GM19240 (cell line): ENCODE data around the gene SLC6A4.
"Not testable (repeated sequence)": the region's sequence is repeated elsewhere in the genome, so short reads cannot be mapped to it uniquely, and the experiment has no call there.

Experiments used
- DNase-seq: peaks from one replicate; pipeline ENCODE4 v3.0.0; 2011; ENCODE audit warnings: low spot score; ENCODE audit not compliant: insufficient read length

The SLC6A4 gene

GRCh38 chr17:30174556-30174955 lies 60.9 kb downstream of the SLC6A4 start:
- DNase-seq = no peak

- peak; percentile 17 for DNase-seq
Measured at GRCh38 chr17:30173649-30174048, 61.8 kb downstream of the SLC6A4 start.

DNA sequence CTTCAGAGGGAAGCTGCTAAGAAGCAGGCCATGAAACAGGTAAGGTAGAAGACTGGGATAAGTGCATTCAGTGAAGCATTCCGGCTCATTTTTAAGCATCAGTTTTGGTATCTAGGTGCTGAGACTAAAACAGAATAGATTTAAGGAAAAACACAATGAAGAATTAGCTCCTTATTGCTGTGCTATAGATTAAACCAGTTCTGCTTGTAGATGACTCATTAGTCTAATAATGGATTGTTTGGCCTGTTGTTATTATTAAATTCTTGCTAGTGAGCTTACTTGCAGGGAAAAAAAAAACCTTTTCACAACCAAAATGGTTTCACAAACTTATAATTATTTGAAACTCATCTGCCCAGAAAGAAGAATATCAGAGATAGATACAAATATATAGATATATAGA lies 62.9 kb downstream of the SLC6A4 start:
- no peak for DNase-seq

GRCh38 chr17:30170415-30170987 lies 65.0 kb downstream of the SLC6A4 start:
- no peak for DNase-seq

DNA sequence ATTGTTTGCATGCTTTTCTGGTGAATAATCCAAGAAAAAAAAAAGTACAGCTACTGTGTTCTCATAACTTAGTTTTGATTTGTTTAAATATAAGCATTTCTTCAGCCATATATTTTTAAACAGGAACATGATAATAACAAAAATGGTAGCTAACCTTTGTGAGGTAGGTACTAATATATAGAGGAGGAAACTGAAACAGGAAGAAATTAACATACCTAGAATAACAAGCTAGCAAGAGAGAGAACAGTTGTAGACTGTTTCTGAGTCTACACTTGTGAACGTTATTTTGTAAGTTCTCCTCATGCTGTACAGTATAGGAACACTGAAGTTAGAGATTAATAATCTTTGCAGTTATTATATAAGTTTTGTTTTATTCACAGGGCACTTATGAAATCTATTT lies 69.5 kb downstream of the SLC6A4 start:
- DNase-seq = no peak

DNA sequence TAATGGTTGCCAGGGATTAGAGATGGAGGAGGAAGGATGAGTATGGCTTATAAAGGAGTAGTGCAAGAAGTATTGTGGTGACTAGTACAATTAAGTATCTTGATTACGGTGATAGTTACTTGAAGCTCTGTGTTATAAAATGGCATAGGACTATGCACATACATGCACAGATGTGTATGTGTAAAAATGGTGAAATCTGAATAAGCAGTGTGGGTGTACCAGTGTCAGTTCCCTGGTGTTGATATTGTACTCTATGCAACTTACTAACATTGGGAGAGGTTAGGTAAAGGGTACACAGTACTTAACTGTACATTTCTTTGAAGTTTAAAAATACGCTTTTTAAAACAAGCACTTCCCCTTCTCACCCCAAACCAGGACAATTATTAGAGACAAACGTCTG lies 70.3 kb downstream of the SLC6A4 start:
- no peak for DNase-seq

DNA sequence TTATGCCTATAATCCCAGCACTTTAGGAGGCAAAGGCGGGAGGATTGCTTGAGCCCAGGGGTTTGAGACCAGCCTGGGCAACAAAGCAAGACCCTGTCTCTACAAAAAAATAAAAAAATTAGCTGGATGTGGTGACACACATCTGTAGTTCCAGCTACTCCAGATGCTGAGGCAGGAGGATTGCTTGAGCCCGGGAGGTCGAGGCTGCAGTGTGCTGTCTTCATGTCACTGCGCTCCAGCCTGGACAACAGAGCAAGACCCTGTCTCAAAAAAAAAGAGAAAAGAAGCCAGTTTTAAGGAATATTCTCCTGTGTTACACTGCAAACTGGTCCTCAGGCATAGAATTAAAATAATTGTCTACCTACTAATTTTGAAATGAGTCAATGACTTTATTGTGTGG lies 71.0 kb downstream of the SLC6A4 start:
- no peak for DNase-seq

DNA sequence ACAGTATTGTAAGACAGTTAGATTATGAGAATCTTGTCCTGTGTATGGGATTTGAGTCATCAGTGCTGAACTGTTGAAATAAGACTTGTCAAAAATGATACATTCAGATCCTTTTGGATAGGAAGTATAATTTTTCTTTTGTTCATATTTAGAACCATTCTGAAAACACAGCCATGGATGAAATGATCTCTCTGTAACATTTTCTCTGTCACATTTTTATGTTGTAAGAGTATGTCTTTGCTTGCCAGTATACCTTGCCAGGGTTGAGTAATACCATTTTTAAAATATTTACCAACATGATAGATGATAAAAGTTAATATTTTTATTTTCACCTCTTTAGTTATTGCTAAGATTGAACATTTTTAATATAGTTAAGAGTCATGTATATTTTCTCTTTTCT lies 73.9 kb downstream of the SLC6A4 start:
- no peak for DNase-seq

DNA sequence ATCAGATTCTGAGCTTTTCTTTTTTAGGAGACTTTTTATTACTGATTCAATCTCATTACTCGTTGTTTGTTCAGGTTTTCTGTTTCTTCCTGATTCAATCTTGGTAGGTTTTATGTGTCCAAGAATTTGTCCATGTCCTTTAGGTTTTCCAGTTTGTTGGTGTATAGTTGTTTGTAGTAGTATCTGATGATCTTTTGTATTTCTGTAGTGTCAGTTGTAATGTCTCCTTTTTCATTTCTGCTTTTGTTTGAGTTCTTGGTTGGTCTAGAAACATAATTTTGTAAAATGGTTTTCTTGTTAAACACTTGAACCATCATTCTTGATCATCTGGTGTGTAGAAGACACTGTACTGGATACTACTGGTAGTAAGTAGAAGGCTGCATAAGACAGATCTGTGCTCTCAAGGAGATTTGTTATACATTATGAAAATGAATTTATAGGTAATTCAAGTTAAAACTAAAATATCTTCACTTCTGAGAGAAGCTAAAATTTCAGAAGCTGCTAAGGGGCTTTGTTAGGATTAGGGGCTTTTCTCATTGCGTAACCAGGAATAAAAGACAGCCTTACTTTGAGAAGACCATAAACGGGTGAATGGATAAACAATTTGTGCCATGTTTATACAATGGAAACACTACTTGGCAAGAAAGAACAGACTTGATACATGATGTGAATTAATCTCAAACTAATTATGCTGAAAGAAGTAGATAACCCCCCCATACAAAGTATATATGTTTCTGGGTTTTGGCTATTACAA lies 74.9 kb downstream of the SLC6A4 start:
- no peak for DNase-seq

DNA sequence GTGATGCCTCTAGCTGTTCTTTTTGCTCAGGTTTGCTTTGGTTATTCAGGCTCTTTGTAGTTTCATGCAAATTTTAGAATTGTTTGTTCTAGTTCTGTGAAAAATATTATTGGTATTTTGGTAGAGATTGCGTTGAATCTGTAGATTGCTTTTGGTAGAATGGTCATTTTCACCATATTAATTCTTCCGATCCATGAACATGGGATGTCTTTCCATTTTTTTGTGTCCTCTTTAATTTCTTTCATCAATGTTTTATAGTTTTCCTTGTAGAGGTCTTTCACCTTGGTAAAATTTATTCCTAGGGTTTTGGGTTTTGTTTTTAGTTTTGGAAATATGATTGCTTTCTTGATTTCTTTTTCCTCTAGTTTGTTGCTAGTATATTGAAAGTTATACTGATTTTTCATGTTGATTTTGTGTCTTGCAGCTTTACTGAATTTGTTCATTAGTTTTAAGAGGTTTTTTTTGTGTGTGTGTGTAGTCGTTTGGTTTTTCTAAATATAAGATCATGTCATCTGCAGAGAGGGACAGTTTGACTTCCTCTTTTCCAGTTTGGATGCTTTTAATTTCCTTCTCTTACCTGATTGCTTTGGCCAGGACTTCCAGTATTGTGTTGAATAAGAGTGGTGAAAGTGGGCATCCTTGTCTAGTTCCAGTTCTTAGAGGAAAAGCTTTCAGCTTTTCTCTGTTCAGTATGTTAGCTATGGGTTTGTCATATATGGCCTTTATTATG lies 76.4 kb downstream of the SLC6A4 start:
- DNase-seq = no peak

DNA sequence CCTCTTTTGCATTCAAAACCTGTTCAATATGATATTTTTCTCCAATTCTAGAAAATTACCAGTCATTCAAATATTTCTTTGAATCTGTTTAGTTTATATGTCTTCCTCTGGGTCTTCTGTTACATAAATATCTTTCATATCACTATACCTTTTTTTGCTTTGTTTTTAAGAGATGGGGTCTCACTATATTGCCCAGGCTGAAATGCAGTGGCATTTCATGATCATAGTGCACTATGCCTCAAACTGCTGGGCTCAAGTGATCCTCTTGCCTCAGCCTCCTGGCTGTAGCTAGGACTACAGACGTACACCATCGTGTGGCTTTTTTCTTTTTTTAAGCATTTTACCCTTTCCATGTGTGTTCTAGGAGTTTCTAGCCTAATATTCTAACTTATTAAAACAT lies 80.1 kb downstream of the SLC6A4 start:
- DNase-seq = no peak

GRCh38 chr17:30153463-30153862 lies 82.0 kb downstream of the SLC6A4 start:
- no peak for DNase-seq

GRCh38 chr17:30151471-30151870 lies 84.0 kb downstream of the SLC6A4 start:
- DNase-seq = no peak

DNA sequence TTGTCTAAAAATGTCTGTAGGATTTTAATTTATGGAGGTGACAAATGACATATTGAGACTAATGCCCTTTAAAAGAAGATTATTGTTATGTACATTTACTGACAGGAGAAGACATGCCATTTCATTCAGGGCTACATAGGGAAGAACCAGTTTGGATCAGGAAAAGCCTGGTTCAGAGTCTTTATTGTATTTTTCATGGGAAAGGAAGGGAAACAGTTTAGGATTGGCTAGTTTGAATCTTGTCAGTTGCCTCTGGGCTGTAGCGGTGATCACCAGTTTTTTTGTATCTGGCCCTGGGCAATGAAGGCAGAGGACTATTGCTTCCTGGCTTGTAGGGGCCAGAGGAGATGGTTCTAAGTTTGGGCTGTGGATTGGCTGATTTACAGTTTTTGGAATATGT lies 87.1 kb downstream of the SLC6A4 start:
- DNase-seq = no peak

GRCh38 chr17:30147860-30148259 lies 87.6 kb downstream of the SLC6A4 start:
- not testable (repeated sequence) for DNase-seq
